Tibial artery (tissue), 4 donors: ENCODE data around the gene GCNA.

ENCODE experiments used
- DNase-seq, 2 donors: peaks; one replicate each; pipeline ENCODE4 v3.0.0-alpha.2; 2019
- H3K27ac ChIP-seq, 2 donors: fragments of 200-600 bp; sonication (generic) in 1 of 2; 1 replicate in 1 of 2; 2 replicates in 1 of 2; pipeline ENCODE4 v1.5.1; 2018 to 2019; ENCODE audit warnings: mild to moderate bottlenecking in 1 of 2
- H3K27me3 ChIP-seq, 2 donors: fragments of 200-600 bp; sonication (generic) in 1 of 2; one replicate each; pipeline versions ENCODE4 v1.5.1 to v1.6.0; 2016 to 2019
- H3K36me3 ChIP-seq, 3 donors: fragments of 200-600 bp; sonication (generic) in 2 of 3; one replicate each; pipeline ENCODE4 v1.5.1; 2016 to 2019; ENCODE audit warnings: mild to moderate bottlenecking in 2 of 3
- H3K4me1 ChIP-seq, 4 donors: fragments of 200-600 bp; sonication (generic) in 2 of 4; 1 replicate in 3 of 4; 2 replicates in 1 of 4; pipeline ENCODE4 v1.5.1; 2016 to 2019
- H3K4me3 ChIP-seq, 2 donors: fragments of 200-600 bp; sonication (generic) in 1 of 2; 1 replicate in 1 of 2; 2 replicates in 1 of 2; pipeline ENCODE4 v1.5.1; 2018 to 2019; ENCODE audit warnings: mild to moderate bottlenecking in 2 of 2
- H3K9me3 ChIP-seq, 3 donors: fragments of 200-600 bp; sonication (generic) in 1 of 3; one replicate each; pipeline ENCODE4 v1.5.1; 2016 to 2019
- intact Hi-C: fragments of 100-400 bp; cut with DNase I; formaldehyde crosslinking; loops from one replicate; pipeline ENCODE4 v1.15.0; 2023; ENCODE audit warnings: low total_unique reads
- TF ChIP-seq, protein P1 (sequence below), 2 experiments: fragments of 200-600 bp in 1 of 2; fragments of 450-650 bp in 1 of 2; IDR thresholded peaks; one replicate each; pipeline ENCODE4 v1.5.1; 2017 to 2019; ENCODE audit warnings: antibody characterized with exemption in 2 of 2, mild to moderate bottlenecking in 1 of 2, moderate library complexity in 1 of 2

The GCNA gene

DNA sequence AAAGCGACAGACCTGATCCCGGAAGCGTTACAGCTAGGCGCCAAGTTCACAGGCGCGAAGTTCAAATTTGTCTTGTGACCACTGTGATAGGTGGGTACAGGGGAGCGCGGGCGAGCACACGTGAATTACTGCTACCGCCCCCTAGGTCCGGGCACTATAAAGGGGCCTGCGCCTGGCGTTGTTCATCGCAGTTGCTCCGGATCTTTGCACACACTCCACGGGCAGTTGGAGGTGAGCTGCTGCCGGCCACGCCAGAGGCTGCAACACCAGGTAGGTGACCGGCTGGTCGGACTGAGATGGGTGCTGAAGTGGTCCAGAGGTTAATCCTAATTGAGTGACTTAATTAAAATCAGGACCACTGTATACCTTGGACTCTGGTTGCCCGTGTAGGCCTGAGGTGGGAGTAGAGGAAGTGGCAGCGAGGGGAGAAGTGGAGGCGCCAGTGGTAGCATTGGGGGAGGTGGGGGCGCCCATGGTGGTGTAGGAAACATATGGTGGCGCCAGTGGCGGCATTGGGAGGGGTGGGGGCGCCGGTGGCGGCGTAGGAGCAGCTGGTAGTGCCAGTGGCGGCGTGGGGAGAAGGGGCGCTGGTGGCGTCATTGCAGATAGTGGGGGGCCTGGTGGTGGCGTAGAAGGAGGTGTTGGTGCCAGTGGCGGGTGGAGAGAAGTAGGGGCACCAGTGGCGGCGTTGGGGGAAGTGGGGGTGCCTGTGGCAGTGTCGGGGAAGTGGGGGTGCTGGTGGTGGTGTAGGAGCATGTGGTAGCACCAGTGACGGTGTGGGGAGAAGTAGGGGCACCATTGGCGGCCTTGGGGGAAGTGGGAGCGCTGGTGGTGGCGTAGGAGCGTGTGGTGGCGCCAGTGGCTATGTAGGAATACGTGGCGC is at the start of gene GCNA:
GCNA (plus strand) TSS at position 185 of the 883 bp plus-strand sequence. CDS start 2,385 bp downstream, outside the sequence.
- no peaks in the 10 kb centered on the region for H3K9me3 ChIP-seq
- intact Hi-C loops: loop anchor here (10.0 kb wide), 1 partner anchor 174 kb away; no protein-coding TSS in a partner anchor
- no peak within 1 kb of the TSS for H3K4me3 ChIP-seq
- no peak within 1 kb of the TSS for H3K27ac ChIP-seq
- peaks cover 11 to 22% (median 14%) of the 10 kb centered on the region in 3 donors for H3K36me3 ChIP-seq
- no peaks in the 10 kb centered on the region for H3K27me3 ChIP-seq
- no peaks in the 10 kb centered on the region for H3K4me1 ChIP-seq
- DNase-seq: no peak
- TF ChIP-seq, protein P1, sequence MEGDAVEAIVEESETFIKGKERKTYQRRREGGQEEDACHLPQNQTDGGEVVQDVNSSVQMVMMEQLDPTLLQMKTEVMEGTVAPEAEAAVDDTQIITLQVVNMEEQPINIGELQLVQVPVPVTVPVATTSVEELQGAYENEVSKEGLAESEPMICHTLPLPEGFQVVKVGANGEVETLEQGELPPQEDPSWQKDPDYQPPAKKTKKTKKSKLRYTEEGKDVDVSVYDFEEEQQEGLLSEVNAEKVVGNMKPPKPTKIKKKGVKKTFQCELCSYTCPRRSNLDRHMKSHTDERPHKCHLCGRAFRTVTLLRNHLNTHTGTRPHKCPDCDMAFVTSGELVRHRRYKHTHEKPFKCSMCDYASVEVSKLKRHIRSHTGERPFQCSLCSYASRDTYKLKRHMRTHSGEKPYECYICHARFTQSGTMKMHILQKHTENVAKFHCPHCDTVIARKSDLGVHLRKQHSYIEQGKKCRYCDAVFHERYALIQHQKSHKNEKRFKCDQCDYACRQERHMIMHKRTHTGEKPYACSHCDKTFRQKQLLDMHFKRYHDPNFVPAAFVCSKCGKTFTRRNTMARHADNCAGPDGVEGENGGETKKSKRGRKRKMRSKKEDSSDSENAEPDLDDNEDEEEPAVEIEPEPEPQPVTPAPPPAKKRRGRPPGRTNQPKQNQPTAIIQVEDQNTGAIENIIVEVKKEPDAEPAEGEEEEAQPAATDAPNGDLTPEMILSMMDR (IDR thresholded peaks at IDR 0.05): no peak

DNA sequence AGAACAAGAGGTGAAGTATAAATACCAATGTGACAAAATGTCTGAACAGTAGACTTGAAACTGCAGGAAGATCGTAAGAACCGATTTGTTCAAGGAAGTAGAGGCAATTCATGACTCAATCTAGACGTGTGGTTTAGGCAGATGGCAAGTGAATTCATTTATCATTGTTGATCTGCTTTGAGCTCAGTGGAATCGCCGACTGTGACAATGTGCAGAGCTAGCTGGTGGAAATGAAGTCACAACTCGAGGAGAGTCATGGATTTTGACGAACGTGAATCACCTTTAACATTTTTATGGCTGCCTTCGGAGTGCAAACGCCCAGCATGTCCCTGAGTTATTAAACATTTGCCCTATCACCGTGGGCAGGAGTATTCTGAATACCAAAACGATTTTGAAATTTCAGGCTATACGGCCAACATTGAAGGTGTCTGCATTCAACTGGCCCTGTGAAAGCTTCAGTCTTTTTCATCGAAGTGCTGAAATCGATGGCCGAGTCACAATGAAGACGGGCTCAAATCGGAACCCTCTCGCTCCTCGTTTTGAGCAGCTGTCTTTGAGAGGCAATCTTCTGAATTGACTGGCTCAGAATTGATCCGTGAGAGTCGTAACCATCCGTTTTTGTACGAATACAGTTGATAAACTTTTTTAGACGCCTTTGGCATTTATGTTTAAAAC is 46.0 kb upstream of the GCNA start:
- H3K4me1 ChIP-seq: peaks cover 0 to 4% (median 0%) of the 10 kb centered on the region in 4 donors
- H3K4me3 ChIP-seq: peak overlapping the region; percentile 79 to 90
- H3K36me3 ChIP-seq: no peaks in the 10 kb centered on the region
- no peaks in the 10 kb centered on the region for H3K27me3 ChIP-seq
- H3K9me3 ChIP-seq: no peaks in the 10 kb centered on the region
- intact Hi-C loops: no loop called here
- TF ChIP-seq, protein P1 (IDR thresholded peaks at IDR 0.05): no peak
- no peak for DNase-seq
- peak overlapping the region; percentile 92 for H3K27ac ChIP-seq

GRCh38 chrX:71532753-71533425 is 45.3 kb upstream of the GCNA start, which contains the start of gene OGT:
OGT (plus strand) TSS chrX:71533104; CDS start chrX:71533300, 196 bp downstream.
- TF ChIP-seq, protein P1 (IDR thresholded peaks at IDR 0.05): no peak
- Histone ChIP-seq H3K36me3 (no peaks in the 10 kb centered on the region), H3K9me3 (no peaks in the 10 kb centered on the region), H3K27ac (peak within 1 kb of the TSS; percentile 92), H3K4me3 (peak within 1 kb of the TSS; percentile 79 to 90), H3K4me1 (peaks cover 0 to 11% (median 0%) of the 10 kb centered on the region in 4 donors), H3K27me3 (no peaks in the 10 kb centered on the region)
- DNase-seq: peak; percentile 95 to 97
- intact Hi-C loops: no loop called here

GRCh38 chrX:71533516-71533850 is 44.8 kb upstream of the GCNA start:
- intact Hi-C loops: no loop called here
- Histone ChIP-seq H3K4me3 (peak overlapping the region; percentile 79 to 90), H3K9me3 (no peaks in the 10 kb centered on the region), H3K4me1 (peaks cover 0 to 17% (median 0%) of the 10 kb centered on the region in 4 donors), H3K27ac (peak overlapping the region; percentile 92), H3K36me3 (no peaks in the 10 kb centered on the region), H3K27me3 (no peaks in the 10 kb centered on the region)
- DNase-seq: no peak
- TF ChIP-seq, protein P1 (IDR thresholded peaks at IDR 0.05): no peak

DNA sequence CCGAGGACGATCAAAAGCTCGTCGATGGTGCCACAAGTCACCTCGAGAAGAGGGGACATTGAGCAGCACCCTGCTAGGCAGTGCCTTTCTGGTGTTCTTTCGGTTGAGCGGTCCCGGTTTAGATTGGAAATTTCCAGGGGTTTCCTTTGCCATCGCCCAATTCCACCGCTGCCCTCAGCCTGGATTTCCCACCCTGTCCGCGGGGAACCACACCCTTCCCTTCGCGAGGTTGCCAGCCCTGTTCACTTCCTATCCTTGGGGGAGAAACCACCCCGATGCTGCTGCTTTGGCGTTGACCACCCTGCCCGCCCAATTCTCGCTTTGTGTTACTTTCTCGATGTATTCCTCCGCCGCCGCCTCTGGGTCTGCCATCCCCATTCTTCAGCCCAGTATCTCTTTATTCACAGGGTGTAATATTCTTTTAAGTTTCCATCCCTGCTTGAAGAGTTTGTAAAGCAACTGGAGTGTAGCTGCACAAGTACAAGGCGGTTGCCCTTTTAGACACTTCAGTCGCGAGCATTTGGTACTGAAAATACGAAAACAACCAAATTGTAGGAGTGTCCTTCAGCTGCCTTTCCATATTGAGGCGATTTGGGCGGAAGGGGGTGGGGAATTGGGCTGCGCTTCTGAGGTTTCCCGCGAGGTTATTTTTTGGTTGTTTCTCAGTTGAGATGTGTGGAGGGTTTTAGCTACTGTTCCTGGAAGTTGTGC is 44.2 kb upstream of the GCNA start:
- H3K9me3 ChIP-seq: no peaks in the 10 kb centered on the region

More for the DNA sequence above, 44.2 kb upstream of the GCNA start:
- DNase-seq: peak; percentile 50 to 68
- Histone ChIP-seq H3K36me3 (no peaks in the 10 kb centered on the region), H3K4me1 (peaks cover 0 to 22% (median 0%) of the 10 kb centered on the region in 4 donors), H3K4me3 (peak overlapping the region; percentile 79 to 90), H3K27me3 (no peaks in the 10 kb centered on the region), H3K27ac (peak overlapping the region; percentile 92)
- TF ChIP-seq, protein P1 (IDR thresholded peaks at IDR 0.05): no peak
- intact Hi-C loops: no loop called here
